CD14-positive monocyte (primary cell): Measurements from ENCODE around the gene ZSWIM9. TPM values are rescaled to one million over a fixed set of nuclear protein-coding genes. Genes with fewer than 3 reads are reported as not detected.
A peak's percentile ranks its signal among the peaks of the same experiment; 100 is the strongest.

Source experiments
- DNase-seq, 3 donors: peaks; one replicate each; pipeline ENCODE4 v3.0.0-alpha.2; 2011 to 2022
- H2AFZ ChIP-seq: 2 replicates; pipeline ENCODE4 v1.6.0; 2012; ENCODE audit warnings: mild to moderate bottlenecking, low read depth, low read length, inconsistent platforms; ENCODE audit not compliant: insufficient read depth, poor library complexity, severe bottlenecking
- H3K27ac ChIP-seq, 2 donors: 1 replicate in 1 of 2; 2 replicates in 1 of 2; pipeline ENCODE4 v1.5.1; 2012 to 2013; ENCODE audit warnings: low read length in 2 of 2, control low read depth in 1 of 2, inconsistent platforms in 1 of 2, low read depth in 1 of 2, mild to moderate bottlenecking in 1 of 2
- H3K27me3 ChIP-seq, 2 donors: one replicate each; pipeline versions ENCODE4 v1.6.0 to v1.6.1; 2011 to 2013; ENCODE audit warnings: low read length in 2 of 2; ENCODE audit not compliant: control insufficient read depth in 2 of 2, insufficient read depth in 2 of 2
- H3K36me3 ChIP-seq, 2 donors: replicated peaks in 1 of 2; 1 replicate in 1 of 2; 2 replicates in 1 of 2; pipeline versions ENCODE4 v1.5.1 to v1.6.1; 2012 to 2013; ENCODE audit warnings: low read length in 2 of 2, control low read depth in 1 of 2, inconsistent platforms in 1 of 2, mild to moderate bottlenecking in 1 of 2; ENCODE audit not compliant: insufficient read depth in 2 of 2, control insufficient read depth in 1 of 2
- H3K4me1 ChIP-seq, 2 donors: 1 replicate in 1 of 2; 2 replicates in 1 of 2; pipeline versions ENCODE4 v1.5.1 to v1.6.1; 2012 to 2013; ENCODE audit warnings: low read length in 2 of 2, control low read depth in 1 of 2, inconsistent platforms in 1 of 2, mild to moderate bottlenecking in 1 of 2, moderate library complexity in 1 of 2; ENCODE audit not compliant: insufficient read depth in 2 of 2, control insufficient read depth in 1 of 2
- H3K4me2 ChIP-seq: replicated peaks from 2 replicates; pipeline ENCODE3; 2012; ENCODE audit warnings: low read length, moderate library complexity, mild to moderate bottlenecking; ENCODE audit not compliant: poor library complexity, severe bottlenecking; ENCODE audit errors: extremely low read depth
- H3K4me3 ChIP-seq, 3 experiments: fragments of 200-600 bp in 1 of 3; sonication (generic) in 1 of 3; replicated peaks in 1 of 3; 1 replicate in 2 of 3; 2 replicates in 1 of 3; pipeline ENCODE4 v1.5.1; 2011 to 2013; ENCODE audit warnings: low read length in 3 of 3, mild to moderate bottlenecking in 3 of 3, control low read depth in 2 of 3, low read depth in 2 of 3, inconsistent platforms in 1 of 3, moderate library complexity in 1 of 3
- H3K79me2 ChIP-seq: 2 replicates; pipeline ENCODE4 v1.6.0; 2012; ENCODE audit warnings: mild to moderate bottlenecking, control low read depth, inconsistent platforms, low read length, moderate library complexity; ENCODE audit not compliant: insufficient read depth
- H3K9ac ChIP-seq: 2 replicates; pipeline ENCODE4 v1.6.0; 2017; ENCODE audit warnings: low read length, mild to moderate bottlenecking; ENCODE audit not compliant: insufficient read depth, poor library complexity, severe bottlenecking
- H3K9me3 ChIP-seq, 2 donors: replicated peaks in 1 of 2; 1 replicate in 1 of 2; 2 replicates in 1 of 2; pipeline versions ENCODE4 v1.5.1 to v1.6.1; 2012 to 2013; ENCODE audit warnings: low read length in 2 of 2, control low read depth in 1 of 2; ENCODE audit not compliant: control insufficient read depth in 1 of 2, insufficient read depth in 1 of 2
- H4K20me1 ChIP-seq: 2 replicates; pipeline ENCODE4 v1.6.0; 2012; ENCODE audit warnings: mild to moderate bottlenecking, low read length, control low read depth, moderate library complexity; ENCODE audit not compliant: insufficient read depth
- H3K27ac Mint-ChIP-seq, 7 donors: one replicate each; pipeline ENCODE4 v1.8.0; 2020; ENCODE audit warnings: mild to moderate bottlenecking in 7 of 7, mixed read lengths in 7 of 7, moderate library complexity in 6 of 7, inconsistent platforms in 2 of 7
- H3K27me3 Mint-ChIP-seq, 3 donors: one replicate each; pipeline ENCODE4 v1.8.0; 2021 to 2022; ENCODE audit warnings: low read depth in 3 of 3, mild to moderate bottlenecking in 3 of 3, mixed read lengths in 3 of 3, moderate library complexity in 3 of 3, inconsistent platforms in 1 of 3
- H3K36me3 Mint-ChIP-seq, 2 donors: one replicate each; pipeline ENCODE4 v1.8.0; 2020; ENCODE audit warnings: mixed read lengths in 2 of 2, inconsistent platforms in 1 of 2, mild to moderate bottlenecking in 1 of 2
- H3K4me1 Mint-ChIP-seq: one replicate; pipeline ENCODE4 v1.8.0; 2020; ENCODE audit warnings: mild to moderate bottlenecking, mixed read lengths
- H3K4me3 Mint-ChIP-seq, 2 donors: one replicate each; pipeline ENCODE4 v1.8.0; 2020; ENCODE audit warnings: mild to moderate bottlenecking in 2 of 2, mixed read lengths in 2 of 2, moderate library complexity in 1 of 2
- H3K9me3 Mint-ChIP-seq, 7 donors: one replicate each; pipeline ENCODE4 v1.8.0; 2020 to 2022; ENCODE audit warnings: mixed read lengths in 7 of 7, mild to moderate bottlenecking in 6 of 7, moderate library complexity in 6 of 7, inconsistent platforms in 2 of 7
- WGBS: methylation state at CpG from one replicate; pipeline ENCODE4 v1.1.5; 2013; ENCODE audit warnings: missing lambda C conversion rate; ENCODE audit not compliant: insufficient coverage; 5-methylcytosine and 5-hydroxymethylcytosine counted together
- intact Hi-C, 2 donors: fragments of 100-400 bp; cut with micrococcal nuclease; formaldehyde crosslinking; loops; one replicate each; pipeline versions ENCODE4 v1.15.0 to v1.15.1; 2023
- polyA plus RNA-seq, 3 donors: library from polyadenylated mRNA; depleted of rRNA in 1 of 3; unstranded in 2 of 3; stranded (reverse) in 1 of 3; fragments of 300-500 nt in 2 of 3; fragments of >200 nt in 1 of 3; fragmentation: Illumina TruSeq in 2 of 3; gene quantifications; 1 replicate in 2 of 3; 2 replicates in 1 of 3; pipeline ENCODE4 v1.2.3, GENCODE V29; 2012 to 2021
- TF ChIP-seq, protein P1 (sequence below): fragments of 200-600 bp; IDR thresholded peaks from one replicate; pipeline ENCODE4 v1.8.0; 2022; ENCODE audit warnings: antibody characterized with exemption, mild to moderate bottlenecking

The ZSWIM9 gene
- polyA plus RNA-seq, 3 donors: 0.28 to 2.5 (median 0.97) TPM

DNA sequence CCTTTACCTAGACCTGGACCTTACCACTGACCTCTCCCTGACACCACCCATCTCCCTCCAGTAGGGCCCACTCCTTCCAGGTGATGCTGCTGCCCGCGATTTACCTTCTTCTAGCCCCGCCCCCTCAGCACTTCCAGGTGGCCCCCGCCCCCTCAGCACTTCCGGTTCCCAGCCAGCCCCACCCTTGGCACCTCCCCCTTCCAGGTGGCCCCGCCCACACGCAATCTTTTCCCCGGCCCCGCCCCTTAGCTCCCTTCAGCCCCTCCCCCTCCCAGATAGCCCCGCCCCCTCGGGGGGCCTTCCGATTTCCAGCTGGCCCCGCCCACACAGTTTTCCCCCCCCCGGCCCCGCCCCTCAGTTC, 922 bp upstream of the ZSWIM9 start:
- peak overlapping the region; percentile 99 for H3K4me2 ChIP-seq
- H3K27me3 ChIP-seq: no peaks in the 10 kb centered on the region
- peak overlapping the region; percentile 75 for H3K9ac ChIP-seq
- Mint-ChIP-seq H3K27ac (peak overlapping the region; percentile 95 to 100 (median 99)), H3K36me3 (peaks cover 18 to 21% of the 10 kb centered on the region in 2 donors), H3K4me3 (peak overlapping the region; percentile 97 to 100), H3K9me3 (peaks cover 0 to 3% (median 0%) of the 10 kb centered on the region in 7 donors), H3K27me3 (no peaks in the 10 kb centered on the region), H3K4me1 (peaks cover 20% of the 10 kb centered on the region)
- peak overlapping the region; percentile 96 for H2AFZ ChIP-seq
- H3K79me2 ChIP-seq: peaks cover 42% of the 10 kb centered on the region
- H4K20me1 ChIP-seq: no peaks in the 10 kb centered on the region
- H3K36me3 ChIP-seq: peaks cover 11 to 13% of the 10 kb centered on the region in 2 donors
- WGBS: no CpG with 5 or more reads among the region's 15 CpGs
- no peaks in the 10 kb centered on the region for H3K9me3 ChIP-seq
- H3K4me3 ChIP-seq: peak overlapping the region; percentile 72 to 97 (median 91)
- intact Hi-C loops: no loop called here
- TF ChIP-seq, protein P1, sequence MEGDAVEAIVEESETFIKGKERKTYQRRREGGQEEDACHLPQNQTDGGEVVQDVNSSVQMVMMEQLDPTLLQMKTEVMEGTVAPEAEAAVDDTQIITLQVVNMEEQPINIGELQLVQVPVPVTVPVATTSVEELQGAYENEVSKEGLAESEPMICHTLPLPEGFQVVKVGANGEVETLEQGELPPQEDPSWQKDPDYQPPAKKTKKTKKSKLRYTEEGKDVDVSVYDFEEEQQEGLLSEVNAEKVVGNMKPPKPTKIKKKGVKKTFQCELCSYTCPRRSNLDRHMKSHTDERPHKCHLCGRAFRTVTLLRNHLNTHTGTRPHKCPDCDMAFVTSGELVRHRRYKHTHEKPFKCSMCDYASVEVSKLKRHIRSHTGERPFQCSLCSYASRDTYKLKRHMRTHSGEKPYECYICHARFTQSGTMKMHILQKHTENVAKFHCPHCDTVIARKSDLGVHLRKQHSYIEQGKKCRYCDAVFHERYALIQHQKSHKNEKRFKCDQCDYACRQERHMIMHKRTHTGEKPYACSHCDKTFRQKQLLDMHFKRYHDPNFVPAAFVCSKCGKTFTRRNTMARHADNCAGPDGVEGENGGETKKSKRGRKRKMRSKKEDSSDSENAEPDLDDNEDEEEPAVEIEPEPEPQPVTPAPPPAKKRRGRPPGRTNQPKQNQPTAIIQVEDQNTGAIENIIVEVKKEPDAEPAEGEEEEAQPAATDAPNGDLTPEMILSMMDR: no peak
- H3K4me1 ChIP-seq: peaks cover 14 to 23% of the 10 kb centered on the region in 2 donors
- DNase-seq: peak; percentile 51 to 68 (median 51)
- peak overlapping the region; percentile 73 to 81 for H3K27ac ChIP-seq

DNA sequence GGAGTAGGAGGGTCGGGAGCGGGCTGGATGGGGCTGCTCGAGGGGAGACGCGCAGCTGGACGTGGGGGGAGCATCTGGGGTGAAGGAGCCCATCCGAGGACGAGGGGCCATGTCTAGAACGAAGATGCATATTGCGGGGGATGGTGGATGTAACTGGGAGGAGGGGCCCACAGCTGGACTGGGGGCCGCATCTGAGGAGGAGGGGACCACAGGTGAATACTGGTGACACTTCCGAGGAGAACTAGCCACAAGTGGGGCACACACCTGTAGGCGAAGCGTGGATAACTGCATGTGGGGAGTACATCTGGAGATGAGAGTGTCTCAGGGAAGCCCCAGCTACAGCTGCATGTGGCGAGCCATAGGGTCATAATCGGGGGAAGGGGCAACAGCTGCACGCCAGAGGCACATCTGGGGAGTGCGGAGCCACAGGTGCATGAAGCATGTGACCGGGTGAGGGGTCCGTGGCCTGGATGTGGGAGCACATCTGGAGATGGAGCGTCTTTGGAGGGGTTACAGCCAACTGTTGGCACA, 402 bp downstream of the ZSWIM9 start:
- Mint-ChIP-seq H3K4me1 (peaks cover 32% of the 10 kb centered on the region), H3K4me3 (peak overlapping the region; percentile 97 to 100), H3K27ac (peak overlapping the region in 6 of 7 donors; percentile 2 to 95 (median 62)), H3K36me3 (peaks cover 20 to 25% of the 10 kb centered on the region in 2 donors), H3K27me3 (no peaks in the 10 kb centered on the region), H3K9me3 (peaks cover 0 to 3% (median 0%) of the 10 kb centered on the region in 7 donors)
- TF ChIP-seq, protein P1: no peak
- DNase-seq: no peak
- intact Hi-C loops: no loop called here
- peaks cover 40% of the 10 kb centered on the region for H3K79me2 ChIP-seq
- peak overlapping the region; percentile 96 for H2AFZ ChIP-seq
- WGBS: 5% methylated on average over 19 of the region's 21 CpGs
- peak overlapping the region in 1 of 2 donors; percentile 81 for H3K27ac ChIP-seq
- peak overlapping the region; percentile 99 for H3K4me2 ChIP-seq
- H3K4me3 ChIP-seq: peak overlapping the region; percentile 72 to 97 (median 91)
- no peaks in the 10 kb centered on the region for H3K9me3 ChIP-seq
- H3K4me1 ChIP-seq: peaks cover 14 to 23% of the 10 kb centered on the region in 2 donors
- no peaks in the 10 kb centered on the region for H3K27me3 ChIP-seq
- peaks cover 11 to 25% of the 10 kb centered on the region in 2 donors for H3K36me3 ChIP-seq
- no peaks in the 10 kb centered on the region for H4K20me1 ChIP-seq
- peak overlapping the region; percentile 75 for H3K9ac ChIP-seq
